Smooth muscle cell (in vitro differentiated cells): Measurements from ENCODE around the gene WAC. TPM values are rescaled to one million over a fixed set of nuclear protein-coding genes. Genes with fewer than 3 reads are reported as not detected.
A peak's percentile ranks its signal among the peaks of the same experiment; 100 is the strongest.

Source experiments
- DNase-seq: peaks from one replicate; lab custom pipeline; 2025; ENCODE audit not compliant: unreplicated experiment; lab: John Stamatoyannopoulos, UW
- H2AFZ ChIP-seq: fragments of 200-600 bp; sonication (generic); 2 replicates; pipeline ENCODE4 v1.6.0; 2016; ENCODE audit warnings: antibody characterized with exemption, low read depth, mild to moderate bottlenecking
- H3F3A ChIP-seq: fragments of 200-600 bp; sonication (generic); 2 replicates; pipeline ENCODE4 v1.6.0; 2017; ENCODE audit warnings: antibody characterized with exemption, low read depth
- H3K27ac ChIP-seq: fragments of 200-600 bp; sonication (generic); 2 replicates; pipeline ENCODE4 v1.5.1; 2016; ENCODE audit warnings: low read depth, mild to moderate bottlenecking
- H3K27me3 ChIP-seq: fragments of 200-600 bp; sonication (generic); 2 replicates; pipeline ENCODE4 v1.6.1; 2016; ENCODE audit warnings: low read depth, mild to moderate bottlenecking
- H3K36me3 ChIP-seq: fragments of 200-600 bp; sonication (generic); 2 replicates; pipeline ENCODE4 v1.5.1; 2016; ENCODE audit warnings: low read depth
- H3K4me1 ChIP-seq: fragments of 200-600 bp; sonication (generic); 2 replicates; pipeline ENCODE4 v1.5.1; 2016; ENCODE audit warnings: low read depth
- H3K4me2 ChIP-seq: fragments of 200-600 bp; sonication (generic); 2 replicates; pipeline ENCODE4 v1.6.0; 2016; ENCODE audit warnings: mild to moderate bottlenecking
- H3K4me3 ChIP-seq: fragments of 200-600 bp; sonication (generic); 2 replicates; pipeline ENCODE4 v1.5.1; 2016; ENCODE audit warnings: mild to moderate bottlenecking
- H3K79me2 ChIP-seq: fragments of 200-600 bp; sonication (generic); 2 replicates; pipeline ENCODE4 v1.6.0; 2016; ENCODE audit warnings: low read depth, mild to moderate bottlenecking
- H3K9ac ChIP-seq: fragments of 200-600 bp; sonication (generic); 2 replicates; pipeline ENCODE4 v1.6.0; 2016; ENCODE audit warnings: low read depth
- H3K9me3 ChIP-seq: fragments of 200-600 bp; sonication (generic); replicated peaks from 2 replicates; pipeline ENCODE4 v1.5.1; 2016; ENCODE audit warnings: low read depth
- H4K20me1 ChIP-seq: fragments of 200-600 bp; sonication (generic); 2 replicates; pipeline ENCODE4 v1.6.0; 2016; ENCODE audit warnings: low read depth
- CTCF ChIP-seq: fragments of 200-600 bp; sonication (generic); IDR thresholded peaks from 2 replicates; pipeline ENCODE4 v1.5.1; 2017; ENCODE audit warnings: borderline replicate concordance, mild to moderate bottlenecking, antibody characterized with exemption; ENCODE audit not compliant: insufficient read depth, poor library complexity, severe bottlenecking
- WGBS: methylation state at CpG from one replicate; pipeline ENCODE4 v1.1.7; 2016; ENCODE audit warnings: low lambda C conversion rate; 5-methylcytosine and 5-hydroxymethylcytosine counted together
- polyA plus RNA-seq: library from polyadenylated mRNA; unstranded; fragments of >200 nt; fragmentation: Nextera tagmentation; extraction: Ambion mirVana; gene quantifications from 2 replicates; pipeline ENCODE4 v1.2.1, GENCODE V29; 2016
- total RNA-seq: library from RNA; depleted of rRNA; stranded (reverse); fragments of >200 nt; gene quantifications from 2 replicates; pipeline ENCODE4 v1.2.3, GENCODE V29; 2014

Gene WAC
- total and polyA plus RNA-seq, 2 experiments from 2014 or later, result 52.2 to 97.5 TPM

- Histone ChIP-seq H3F3A (peaks cover 5% of the 10 kb centered on the region), H2AFZ (no peak overlapping the region), H3K4me2 (no peak overlapping the region), H3K36me3 (peaks cover 20% of the 10 kb centered on the region), H4K20me1 (peaks cover 99% of the 10 kb centered on the region), H3K9me3 (no peaks in the 10 kb centered on the region), H3K9ac (no peak overlapping the region), H3K27ac (no peak overlapping the region), H3K27me3 (no peaks in the 10 kb centered on the region), H3K79me2 (peaks cover 100% of the 10 kb centered on the region), H3K4me3 (no peak overlapping the region), H3K4me1 (peaks cover 4% of the 10 kb centered on the region)
- no peak for TF ChIP-seq CTCF
- WGBS, result 73% methylated on average over 2 of the region's 2 CpGs
- no peak for DNase-seq
Observed at GRCh38 chr10:28600056-28600455, 67.1 kb downstream of the WAC start.

- no peak overlapping the region for H3K27ac ChIP-seq
- H3K4me1 ChIP-seq, result peaks cover 2% of the 10 kb centered on the region
- H3K27me3 ChIP-seq, result no peaks in the 10 kb centered on the region
- no peak overlapping the region for H3K4me2 ChIP-seq
- H3K36me3 ChIP-seq, result peaks cover 18% of the 10 kb centered on the region
- peaks cover 5% of the 10 kb centered on the region for H3F3A ChIP-seq
- TF ChIP-seq CTCF, result no peak
- no peak for DNase-seq
- H3K79me2 ChIP-seq, result peaks cover 100% of the 10 kb centered on the region
- H3K4me3 ChIP-seq, result no peak overlapping the region
- no peak overlapping the region for H2AFZ ChIP-seq
- 98% methylated on average over 4 of the region's 4 CpGs for WGBS
- no peaks in the 10 kb centered on the region for H3K9me3 ChIP-seq
- H4K20me1 ChIP-seq, result peaks cover 99% of the 10 kb centered on the region
- no peak overlapping the region for H3K9ac ChIP-seq
Observed at GRCh38 chr10:28601012-28601411, 68.1 kb downstream of the WAC start.

- Histone ChIP-seq H4K20me1 (peaks cover 99% of the 10 kb centered on the region), H3K4me3 (no peak overlapping the region), H3K4me2 (no peak overlapping the region), H3K9me3 (no peaks in the 10 kb centered on the region), H2AFZ (no peak overlapping the region), H3K4me1 (no peaks in the 10 kb centered on the region), H3K79me2 (peaks cover 96% of the 10 kb centered on the region), H3F3A (peaks cover 5% of the 10 kb centered on the region), H3K27ac (peak overlapping the region; percentile 12), H3K9ac (no peak overlapping the region), H3K36me3 (no peaks in the 10 kb centered on the region), H3K27me3 (no peaks in the 10 kb centered on the region)
- TF ChIP-seq CTCF, result no peak
- 93% methylated on average over 12 of the region's 12 CpGs for WGBS
- no peak for DNase-seq
Observed at GRCh38 chr10:28604567-28605536, 71.9 kb downstream of the WAC start.
